ENCODE data around the gene ETV6.

- TF ChIP-seq ZNF274 (IDR thresholded peaks at IDR 0.05; ENCODE audit: low read depth, low read length), result no peak
- no peak for TF ChIP-seq YY1 (IDR thresholded peaks at IDR 0.05; ENCODE audit: insufficient read depth, insufficient read length)
Observed at GRCh38 chr12:11645391-11645790, 4.1 kb upstream of the ETV6 start.
